HG02840 (cell line): ENCODE measurements around the gene DNAH14.
"Not testable (repeated sequence)": the region's sequence is repeated elsewhere in the genome, so short reads cannot be mapped to it uniquely, and the experiment has no call there.

ENCODE experiments used
- ATAC-seq: cut with Tn5 transposase; IDR thresholded peaks from one replicate; pipeline ENCODE4 v1.9.1; 2021; ENCODE audit warnings: mild to moderate bottlenecking, moderate library complexity, moderate number of reproducible peaks; ENCODE audit not compliant: unreplicated experiment, low FRiP score

Gene DNAH14

GRCh38 chr1:224920930-224921329 lies 8.5 kb upstream of the DNAH14 start:
- no peak for ATAC-seq

- ATAC-seq, result no peak
Measured at GRCh38 chr1:224921354-224921753, 8.1 kb upstream of the DNAH14 start.

DNA sequence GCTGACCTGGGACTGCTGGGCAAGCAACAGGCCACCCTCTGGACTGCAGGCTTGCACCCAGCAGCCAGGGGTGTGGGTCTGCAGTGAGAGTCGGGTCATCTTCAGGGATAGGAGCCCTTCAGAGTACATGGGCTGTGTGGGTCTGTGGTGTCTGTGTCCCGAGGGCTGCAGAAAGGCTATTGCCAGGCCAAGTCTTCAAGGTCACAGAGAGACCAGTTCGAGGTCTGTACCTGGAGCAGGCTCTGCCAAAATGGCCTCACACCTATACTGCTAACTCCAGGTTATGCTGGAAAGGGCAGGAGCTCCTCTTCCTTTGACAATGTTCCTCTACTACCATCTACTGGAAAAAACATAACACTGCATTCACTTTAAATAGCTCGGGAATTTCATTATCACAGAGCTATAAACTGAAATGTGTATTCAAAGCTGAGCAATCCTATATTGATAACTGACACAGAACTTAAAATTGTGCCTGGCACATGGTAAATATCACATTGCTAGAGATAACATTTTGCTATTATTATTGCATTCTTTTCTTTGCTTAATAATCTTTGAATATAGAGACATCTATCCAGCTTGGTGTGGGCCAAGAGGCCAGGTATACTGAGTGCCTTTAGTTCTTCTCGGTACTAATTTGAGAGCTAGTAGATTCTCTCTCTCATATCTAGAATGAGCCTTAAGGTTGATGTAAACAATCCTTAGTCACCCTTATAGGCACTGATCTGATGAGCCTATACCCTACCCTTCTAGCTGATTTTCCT lies 6.9 kb upstream of the DNAH14 start:
- ATAC-seq, result no peak

- ATAC-seq, result no peak
Measured at GRCh38 chr1:224923726-224924125, 5.7 kb upstream of the DNAH14 start.

- not testable (repeated sequence) for ATAC-seq
Measured at GRCh38 chr1:224927631-224928030, 1.8 kb upstream of the DNAH14 start.

GRCh38 chr1:224928906-224929305 lies 569 bp upstream of the DNAH14 start:
- no peak for ATAC-seq

GRCh38 chr1:224931605-224932004 lies 2.1 kb downstream of the DNAH14 start:
- no peak for ATAC-seq

DNA sequence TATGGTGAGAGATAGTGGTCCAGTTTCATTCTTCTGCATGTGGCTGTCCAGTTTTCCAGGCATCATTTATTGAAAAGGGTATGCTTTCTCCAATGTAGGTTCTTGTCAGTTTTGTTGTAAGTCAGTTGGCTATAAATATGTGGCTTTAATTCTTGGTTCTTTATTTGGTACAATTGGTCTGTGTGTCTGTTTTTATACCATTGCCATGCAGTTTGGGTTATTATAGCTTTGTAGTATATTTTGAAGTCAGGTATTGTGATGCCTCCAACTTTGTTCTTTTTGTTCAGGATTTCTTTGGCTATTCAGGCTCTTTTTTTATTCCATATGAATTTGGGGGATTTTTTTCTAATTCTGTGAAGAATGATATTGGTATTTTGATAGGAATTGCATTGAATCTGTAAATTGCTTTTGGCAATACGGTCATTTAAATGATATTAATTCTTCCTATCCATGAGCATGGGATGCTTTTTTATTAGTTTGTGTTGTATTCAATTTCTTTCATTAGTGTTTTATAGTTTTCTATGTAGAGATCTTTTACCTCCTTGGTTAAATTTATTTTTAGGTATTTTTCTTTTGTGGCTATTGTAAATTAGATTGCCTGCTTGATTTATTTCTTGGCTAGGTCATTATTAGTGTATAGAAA lies 3.3 kb downstream of the DNAH14 start:
- ATAC-seq, result no peak

DNA sequence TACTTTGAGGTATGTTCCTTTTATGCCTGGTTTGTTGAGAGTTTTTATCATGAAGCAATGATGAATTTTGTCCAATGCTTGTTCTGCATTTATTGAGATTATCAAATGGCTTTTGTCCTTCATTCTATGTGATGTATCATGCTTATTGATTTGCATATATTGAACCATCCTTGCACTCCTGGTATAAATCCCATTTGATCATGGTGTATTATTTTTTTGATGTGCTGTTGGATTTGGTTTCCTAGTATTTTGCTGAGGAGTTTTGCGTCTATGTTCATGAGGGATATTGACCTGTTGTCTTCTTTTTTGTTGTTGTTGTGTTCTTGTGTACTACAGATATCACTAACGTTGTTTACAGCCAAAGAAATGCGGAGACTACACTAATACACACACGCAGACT lies 4.1 kb downstream of the DNAH14 start:
- ATAC-seq, result no peak

GRCh38 chr1:224938652-224939051 lies 9.2 kb downstream of the DNAH14 start:
- ATAC-seq, result no peak

GRCh38 chr1:224939844-224940425 lies 10.5 kb downstream of the DNAH14 start:
- ATAC-seq, result no peak

- not testable (repeated sequence) for ATAC-seq
Measured at GRCh38 chr1:224940735-224941134, 11.3 kb downstream of the DNAH14 start.

- not testable (repeated sequence) for ATAC-seq
Measured at GRCh38 chr1:224945651-224946348, 16.3 kb downstream of the DNAH14 start.

GRCh38 chr1:224946349-224946691 lies 16.8 kb downstream of the DNAH14 start:
- ATAC-seq, result not testable (repeated sequence)

DNA sequence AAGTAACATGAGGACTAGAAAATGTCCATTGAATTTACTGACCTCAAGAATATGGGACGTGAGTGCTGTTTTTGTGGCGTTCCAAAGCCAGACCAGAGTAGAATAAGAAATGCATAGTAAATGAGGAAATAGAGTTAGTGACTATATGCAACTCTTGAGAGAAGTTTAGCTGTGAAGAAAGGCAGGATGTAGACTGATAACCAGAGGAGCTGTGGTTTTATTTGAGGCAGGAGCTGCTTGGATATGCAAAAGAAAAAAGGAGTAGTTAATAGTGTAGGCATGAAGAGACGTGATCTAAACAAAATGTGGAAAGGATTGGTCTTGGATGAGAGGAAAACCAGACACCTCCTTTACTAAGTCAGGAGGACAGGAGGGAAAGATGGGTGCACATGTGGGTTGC lies 28.2 kb downstream of the DNAH14 start:
- ATAC-seq, result no peak

- no peak for ATAC-seq
Measured at GRCh38 chr1:224958490-224958889, 29.0 kb downstream of the DNAH14 start.

- no peak for ATAC-seq
Measured at GRCh38 chr1:224959115-224959514, 29.6 kb downstream of the DNAH14 start.

- ATAC-seq, result no peak
Measured at GRCh38 chr1:224959656-224960055, 30.2 kb downstream of the DNAH14 start.

DNA sequence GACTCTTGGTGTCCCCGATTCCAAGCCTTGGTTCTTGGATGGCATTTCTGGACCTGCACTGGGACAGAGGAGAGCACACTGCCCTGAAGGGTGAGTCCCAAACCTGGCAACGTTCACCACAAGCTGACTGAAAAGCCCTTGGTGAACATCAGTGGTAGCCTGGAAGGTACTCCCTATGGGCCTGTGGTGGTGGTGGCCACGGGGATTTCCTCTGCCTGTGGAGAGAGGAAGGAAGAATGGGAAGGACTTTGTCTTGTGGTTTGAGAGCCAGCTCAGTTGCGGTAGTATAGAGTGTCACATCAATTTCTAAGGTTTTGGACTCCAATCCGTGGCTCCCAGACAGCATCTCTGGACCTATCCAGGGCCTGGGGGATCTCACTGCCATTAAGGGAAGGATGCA lies 50.7 kb downstream of the DNAH14 start:
- no peak for ATAC-seq

GRCh38 chr1:224981922-224982354 lies 52.5 kb downstream of the DNAH14 start:
- ATAC-seq, result not testable (repeated sequence)

GRCh38 chr1:224988042-224988441 lies 58.6 kb downstream of the DNAH14 start:
- ATAC-seq, result no peak
